GM18951 (cell line): ENCODE results near the gene MAP7.
"Not testable (repeated sequence)": the region's sequence is repeated elsewhere in the genome, so short reads cannot be mapped to it uniquely, and the experiment has no call there.

Experiments
- POLR2A ChIP-seq: IDR thresholded peaks from 4 replicates; pipeline ENCODE4 v1.6.1; 2011; ENCODE audit warnings: mild to moderate bottlenecking; ENCODE audit not compliant: insufficient read length, insufficient read depth; ENCODE audit errors: extremely low read depth
- in situ Hi-C: fragments of 300-500 bp; cut with MboI; formaldehyde crosslinking; loops from one replicate; pipeline ENCODE4 v1.12.0; 2022; ENCODE audit warnings: low sequenced_read_pairs, mixed read lengths, inconsistent platforms; ENCODE audit not compliant: unreplicated experiment

Gene MAP7

DNA sequence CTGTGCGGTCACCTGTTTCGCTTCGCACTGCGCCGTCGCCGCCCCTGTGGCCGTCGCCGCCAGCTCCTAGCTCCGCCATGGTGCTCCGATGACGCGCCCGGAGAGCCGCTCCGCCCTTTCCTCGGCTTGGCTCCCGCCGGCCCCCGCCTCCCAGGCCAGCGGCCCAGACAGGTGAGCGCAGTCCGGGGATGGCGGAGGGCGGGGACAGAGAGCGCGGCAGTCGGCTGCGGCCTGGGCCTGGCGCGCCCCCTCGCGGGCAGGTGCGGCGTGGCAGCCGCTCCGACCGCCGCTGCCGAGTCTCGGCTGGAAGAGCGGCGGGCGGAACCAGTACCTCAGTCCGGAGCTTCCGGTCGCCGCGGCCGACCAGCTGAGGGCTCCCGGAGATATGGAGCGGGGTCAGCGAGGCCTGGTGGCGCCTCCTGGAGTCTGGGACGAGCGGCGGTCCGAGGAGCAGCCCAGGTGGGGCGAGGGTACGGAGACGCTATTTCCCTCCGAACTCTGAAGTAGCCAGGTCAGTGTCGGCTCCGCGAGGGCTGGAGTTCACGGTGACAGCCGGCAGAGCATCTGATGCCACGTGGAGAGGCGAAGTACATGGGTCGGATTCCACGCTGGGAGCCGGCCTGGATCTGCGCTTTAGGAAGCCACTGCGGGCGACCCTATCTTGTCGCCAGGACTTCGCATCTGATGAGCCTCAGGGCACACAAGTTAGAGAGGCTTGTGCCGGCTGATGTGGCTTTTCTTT is at the start of gene MAP7:
Gene MAP7 (minus strand): TSS at position 93 of the 742 bp plus-strand sequence. CDS start 14 bp downstream, at position 79.
- TF ChIP-seq POLR2A = no peak
- in situ Hi-C loops = no loop called here

DNA sequence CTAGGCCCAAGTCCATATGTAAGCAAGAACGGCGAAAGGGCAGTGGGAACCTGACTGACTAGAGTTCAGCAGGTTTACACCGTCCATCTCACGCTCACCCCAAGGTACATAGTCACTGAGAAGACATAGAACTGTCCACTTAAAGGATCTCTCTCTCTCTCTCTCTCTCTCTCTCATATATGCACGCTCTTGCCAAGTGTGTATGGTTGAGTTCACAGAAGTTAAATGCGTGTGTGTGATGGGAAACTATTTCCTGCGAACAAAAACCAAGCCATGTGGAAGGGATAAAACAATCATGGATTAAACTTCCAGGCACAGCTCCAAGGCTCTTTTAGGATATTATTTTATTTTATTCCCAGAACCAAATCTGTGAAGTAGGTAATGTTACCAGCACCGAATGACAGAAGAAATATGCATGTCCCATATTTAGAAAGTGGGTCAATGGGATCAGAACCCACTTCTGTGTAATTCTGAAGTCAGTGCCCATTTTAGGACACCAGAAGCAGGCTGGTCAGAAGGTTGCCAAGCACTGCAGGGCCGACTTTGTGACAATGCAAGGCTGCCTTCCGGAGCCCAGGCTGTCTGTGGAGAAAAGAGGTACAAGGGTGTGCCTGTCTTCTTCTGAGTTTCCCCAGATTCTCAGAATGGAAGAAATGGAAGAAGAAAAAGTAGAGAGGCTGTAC is 49.2 kb upstream of the MAP7 start:
- in situ Hi-C loops = no loop called here
- no peak for TF ChIP-seq POLR2A

DNA sequence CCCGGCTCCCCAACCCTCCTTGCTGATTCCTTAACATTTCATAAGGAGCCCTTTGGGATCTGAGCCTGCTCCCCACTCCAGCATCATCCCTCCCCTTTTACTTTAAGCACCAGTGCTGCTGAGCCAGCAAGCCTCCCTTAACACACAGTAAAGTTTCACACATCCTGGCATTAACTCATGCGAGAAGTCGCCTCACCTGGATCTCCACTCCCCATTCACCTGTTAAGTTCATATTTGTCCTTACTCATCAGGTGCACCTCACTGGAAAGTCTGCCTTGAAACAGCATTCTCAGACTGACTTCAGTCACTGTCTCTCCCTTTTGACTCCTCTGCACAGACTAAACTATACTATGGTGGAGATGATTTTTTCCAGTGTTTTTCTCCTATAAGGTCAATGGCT is 47.8 kb upstream of the MAP7 start:
- no peak for TF ChIP-seq POLR2A
- in situ Hi-C loops = no loop called here

DNA sequence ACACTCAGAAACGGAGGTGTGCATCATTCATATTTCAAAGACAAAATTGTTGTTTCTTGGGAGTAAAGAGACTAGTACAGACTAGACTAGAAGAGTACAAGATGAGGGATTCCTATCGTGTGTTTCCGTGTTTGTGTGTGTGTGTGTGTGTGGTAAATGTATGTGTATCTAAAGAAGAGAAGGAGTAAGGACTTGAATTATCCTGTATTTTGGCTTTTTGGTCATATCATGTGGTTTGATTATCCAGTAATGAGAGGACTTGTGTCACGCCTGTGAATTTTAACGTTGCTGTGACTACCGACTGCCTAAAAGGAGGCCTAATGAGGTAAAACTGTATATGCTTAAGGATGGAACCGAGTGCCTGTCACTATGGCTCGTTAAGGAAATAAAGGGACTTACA is 44.4 kb upstream of the MAP7 start:
- no peak for TF ChIP-seq POLR2A

DNA sequence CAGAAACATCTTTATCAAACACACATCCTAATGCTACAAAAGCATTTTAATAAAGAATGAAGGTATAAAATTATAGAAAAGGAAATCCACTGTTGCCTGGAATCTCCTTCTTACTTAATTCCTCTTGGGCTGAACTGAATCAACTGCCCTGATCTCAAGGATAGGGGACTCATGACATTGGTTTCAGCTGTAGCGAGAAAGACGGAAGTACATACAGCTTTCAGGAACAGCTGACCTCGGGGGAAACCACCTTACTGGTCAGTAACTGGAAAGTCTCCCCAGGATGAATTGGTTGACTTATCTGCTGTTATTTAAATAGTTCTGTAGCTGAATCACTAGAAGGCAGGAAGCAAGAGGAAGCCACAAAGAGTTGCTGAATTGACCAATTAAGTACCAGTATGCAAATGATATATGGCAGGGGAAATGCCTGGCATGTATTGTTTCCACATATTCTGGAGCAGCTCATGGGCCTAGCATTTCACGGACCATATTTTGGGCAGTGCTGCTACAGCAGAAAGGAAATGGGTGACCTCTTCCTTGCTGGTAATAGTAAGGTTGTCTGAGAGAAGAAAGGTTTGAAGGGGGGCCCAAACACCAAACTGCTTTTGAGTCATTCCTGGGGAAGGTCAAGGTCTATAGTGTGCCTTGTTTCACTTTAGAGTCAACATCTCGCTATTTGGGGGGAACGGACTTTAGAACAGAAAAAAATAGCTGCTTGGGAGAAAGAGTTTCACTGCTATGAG is 43.7 kb upstream of the MAP7 start:
- in situ Hi-C loops = no loop called here
- TF ChIP-seq POLR2A = no peak

More for the DNA sequence above, 44.4 kb upstream of the MAP7 start:
- in situ Hi-C loops = no loop called here

DNA sequence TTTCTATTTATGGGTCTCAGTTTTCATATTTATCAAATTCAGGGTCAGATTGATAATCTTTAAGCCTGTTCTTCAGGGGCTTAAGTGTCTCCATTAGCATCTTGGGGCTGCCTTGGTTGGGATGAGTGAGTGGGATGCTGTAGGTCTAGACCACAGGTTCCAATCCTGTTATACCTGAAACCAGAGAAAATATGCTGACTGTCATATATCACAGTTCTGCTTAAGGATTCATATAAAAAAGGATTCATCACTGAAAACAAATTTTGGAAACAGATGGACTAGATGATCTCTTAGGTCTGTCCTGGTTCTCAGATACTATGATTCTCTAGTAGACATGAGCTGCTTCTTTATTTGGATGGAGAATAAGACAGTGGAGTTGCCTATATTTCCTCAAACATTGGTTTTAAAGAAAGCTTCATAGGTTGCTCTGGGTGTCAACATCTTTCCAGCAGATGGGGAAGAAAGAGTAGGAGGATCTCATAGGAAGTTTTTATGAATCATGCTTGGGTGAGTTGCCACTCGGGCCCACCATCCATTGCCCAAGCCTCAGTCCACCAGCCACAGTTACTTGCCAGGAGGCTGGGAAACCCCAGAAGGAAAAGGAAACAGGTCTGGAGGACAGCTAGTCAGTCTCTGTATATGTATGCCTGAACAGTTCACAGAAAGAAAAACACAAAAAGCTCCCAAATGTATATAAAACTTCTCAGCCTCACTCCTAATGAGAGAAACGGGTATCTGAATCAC is 42.9 kb upstream of the MAP7 start:
- in situ Hi-C loops = no loop called here
- TF ChIP-seq POLR2A = no peak

DNA sequence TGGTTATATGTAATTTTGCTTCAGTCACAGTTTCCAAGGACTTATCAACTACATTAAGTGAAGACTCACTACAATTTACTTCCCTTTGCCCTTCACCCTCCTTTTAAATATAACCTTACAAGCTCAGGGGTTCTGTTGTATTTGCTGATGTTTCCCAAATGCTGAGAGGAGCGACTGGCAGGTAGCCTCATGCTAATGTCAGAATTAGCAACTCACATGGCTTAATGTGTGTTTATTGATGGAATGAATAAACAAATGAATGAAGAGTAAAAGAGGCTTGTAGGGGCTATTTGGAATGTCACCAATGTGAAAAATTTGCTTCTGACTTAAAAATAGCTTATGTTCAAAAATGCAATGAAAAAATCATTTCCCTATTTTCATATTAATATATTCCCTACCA is 41.4 kb upstream of the MAP7 start:
- in situ Hi-C loops = no loop called here
- no peak for TF ChIP-seq POLR2A

DNA sequence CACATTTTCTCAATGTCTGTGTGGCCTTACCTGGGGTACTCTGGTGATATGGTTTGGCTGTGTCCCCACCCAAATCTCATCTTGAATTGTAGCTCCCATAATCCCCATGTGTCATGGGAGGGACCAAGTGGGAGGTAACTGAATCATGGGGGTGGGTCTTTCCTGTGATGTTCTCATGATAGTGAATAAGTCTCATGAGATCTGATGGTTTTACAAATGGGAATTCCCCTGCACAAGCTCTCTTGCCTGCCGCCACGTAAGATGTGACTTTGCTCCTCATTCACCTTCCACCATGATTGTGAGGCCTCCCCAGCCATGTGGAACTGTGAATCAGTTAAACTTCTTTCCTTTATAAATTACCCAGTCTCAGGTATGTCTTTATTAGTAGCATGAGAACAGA is 40.6 kb upstream of the MAP7 start:
- in situ Hi-C loops = not testable (repeated sequence)

DNA sequence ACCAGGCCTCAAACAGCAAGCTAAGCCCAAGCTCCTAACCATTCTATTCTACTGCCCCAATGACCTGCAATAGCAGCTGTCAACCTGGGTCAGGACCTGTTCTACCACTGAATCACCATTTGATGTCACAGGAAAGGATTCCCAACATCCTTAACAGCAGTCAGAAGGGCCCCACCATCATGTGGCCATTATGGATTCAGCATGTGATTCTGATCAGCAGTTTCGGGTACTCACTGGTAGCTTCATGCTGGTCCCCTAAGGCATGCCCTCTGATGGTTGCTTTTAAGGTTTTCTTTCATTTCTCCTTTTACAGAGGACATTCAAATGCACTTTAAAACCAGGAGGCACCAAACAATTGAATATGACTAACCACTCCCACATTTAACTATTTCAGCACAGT is 37.3 kb upstream of the MAP7 start:
- in situ Hi-C loops = no loop called here

DNA sequence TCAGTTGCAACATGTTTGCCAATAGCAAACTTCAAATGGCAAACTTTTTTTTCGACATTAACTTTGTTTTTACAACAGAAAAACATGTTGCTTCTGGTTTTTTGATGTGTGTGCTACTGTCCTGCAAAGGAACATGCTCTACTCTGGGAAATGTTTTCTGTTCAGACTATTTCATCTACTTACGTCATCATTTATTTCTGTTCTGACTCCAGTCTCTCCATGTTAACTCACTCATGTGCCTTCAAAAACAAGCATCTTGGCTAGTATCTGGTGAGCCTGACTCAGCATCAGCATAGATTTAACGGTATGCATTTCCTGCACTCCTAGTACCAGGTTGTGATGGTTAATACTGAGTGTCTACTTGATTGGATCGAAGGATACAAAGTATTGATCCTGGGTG is 36.1 kb upstream of the MAP7 start:
- in situ Hi-C loops = no loop called here
- no peak for TF ChIP-seq POLR2A

More for the DNA sequence above, 37.3 kb upstream of the MAP7 start:
- no peak for TF ChIP-seq POLR2A

DNA sequence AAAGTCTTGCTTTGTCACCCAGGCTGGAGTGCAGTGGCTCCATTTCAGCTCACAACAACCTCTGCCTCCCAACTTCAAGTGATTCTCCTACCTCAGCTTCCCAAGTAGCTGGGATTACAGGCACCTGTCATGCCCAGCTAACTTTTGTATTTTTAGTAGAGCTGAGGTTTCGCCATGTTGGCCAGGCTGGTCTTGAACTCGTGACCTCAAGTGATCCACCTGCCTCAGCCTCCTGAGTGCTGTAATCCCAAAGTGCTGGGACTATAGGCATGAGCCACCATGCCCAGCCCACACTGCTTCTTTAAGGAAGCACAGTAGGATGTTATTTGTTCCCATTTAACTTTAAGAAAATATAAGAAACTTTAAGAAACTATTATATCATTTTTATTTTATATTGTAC is 35.3 kb upstream of the MAP7 start:
- in situ Hi-C loops = not testable (repeated sequence)

DNA sequence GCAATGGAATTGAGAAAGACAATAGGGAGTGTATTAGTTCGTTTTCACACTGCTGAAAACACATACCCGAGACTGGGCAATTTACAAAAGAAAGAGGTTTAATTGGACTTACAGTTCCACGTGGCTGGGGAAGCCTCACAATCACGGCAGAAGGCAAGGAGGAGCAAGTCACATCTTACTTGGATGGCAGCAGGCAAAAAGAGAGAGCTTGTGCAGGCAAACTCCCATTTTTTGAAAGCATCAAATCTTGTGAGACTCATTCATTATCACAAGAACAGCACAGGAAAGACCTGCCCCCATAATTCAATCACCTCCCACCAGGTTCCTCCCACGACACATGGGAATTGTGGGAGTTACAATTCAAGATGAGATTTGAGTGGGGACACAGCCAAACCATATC is 34.1 kb upstream of the MAP7 start:
- in situ Hi-C loops = not testable (repeated sequence)

DNA sequence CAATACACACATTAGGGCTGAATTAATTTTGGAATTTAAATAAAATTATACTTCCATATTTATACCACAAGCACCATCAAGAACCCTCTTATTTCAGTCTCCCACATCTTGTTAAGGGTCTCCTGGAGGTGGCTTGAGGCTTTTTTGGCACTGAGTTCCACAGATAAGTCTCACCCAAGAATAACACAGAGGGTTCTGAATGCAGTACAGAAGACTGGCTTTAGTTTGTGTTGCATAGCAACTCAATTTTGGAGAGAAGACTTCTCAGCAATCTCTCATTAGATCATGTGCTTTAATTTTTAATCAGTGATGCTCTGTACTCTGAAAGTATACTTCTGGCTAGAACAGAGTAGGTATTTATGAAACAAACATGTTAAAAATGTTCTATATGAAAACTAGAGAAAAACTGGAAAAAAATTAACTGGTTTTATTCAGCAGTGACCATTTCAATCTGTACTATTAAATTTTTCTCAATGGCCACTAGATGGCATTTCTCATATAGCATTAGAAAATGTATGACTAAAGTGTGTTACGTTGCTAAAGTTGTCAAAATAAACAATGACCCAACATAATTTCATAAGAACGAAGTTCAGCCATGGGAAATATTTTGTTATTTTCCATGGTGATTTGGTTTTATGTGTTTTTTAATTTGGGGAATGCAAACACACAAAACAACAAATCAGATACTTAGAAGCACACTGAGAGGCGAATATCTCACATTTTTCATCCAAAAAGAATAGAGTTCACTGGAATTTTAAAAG is 32.7 kb upstream of the MAP7 start:
- TF ChIP-seq POLR2A = no peak
- in situ Hi-C loops = no loop called here
